NCI-H2196 treated with DMSO at 0.1 percent for 48 hours (cell line): Measurements from ENCODE around the gene EPB41L1.

Source experiments
- DNase-seq: peaks from one replicate; lab custom pipeline; 2025; ENCODE audit not compliant: unreplicated experiment; lab: John Stamatoyannopoulos, UW

The EPB41L1 gene

DNA sequence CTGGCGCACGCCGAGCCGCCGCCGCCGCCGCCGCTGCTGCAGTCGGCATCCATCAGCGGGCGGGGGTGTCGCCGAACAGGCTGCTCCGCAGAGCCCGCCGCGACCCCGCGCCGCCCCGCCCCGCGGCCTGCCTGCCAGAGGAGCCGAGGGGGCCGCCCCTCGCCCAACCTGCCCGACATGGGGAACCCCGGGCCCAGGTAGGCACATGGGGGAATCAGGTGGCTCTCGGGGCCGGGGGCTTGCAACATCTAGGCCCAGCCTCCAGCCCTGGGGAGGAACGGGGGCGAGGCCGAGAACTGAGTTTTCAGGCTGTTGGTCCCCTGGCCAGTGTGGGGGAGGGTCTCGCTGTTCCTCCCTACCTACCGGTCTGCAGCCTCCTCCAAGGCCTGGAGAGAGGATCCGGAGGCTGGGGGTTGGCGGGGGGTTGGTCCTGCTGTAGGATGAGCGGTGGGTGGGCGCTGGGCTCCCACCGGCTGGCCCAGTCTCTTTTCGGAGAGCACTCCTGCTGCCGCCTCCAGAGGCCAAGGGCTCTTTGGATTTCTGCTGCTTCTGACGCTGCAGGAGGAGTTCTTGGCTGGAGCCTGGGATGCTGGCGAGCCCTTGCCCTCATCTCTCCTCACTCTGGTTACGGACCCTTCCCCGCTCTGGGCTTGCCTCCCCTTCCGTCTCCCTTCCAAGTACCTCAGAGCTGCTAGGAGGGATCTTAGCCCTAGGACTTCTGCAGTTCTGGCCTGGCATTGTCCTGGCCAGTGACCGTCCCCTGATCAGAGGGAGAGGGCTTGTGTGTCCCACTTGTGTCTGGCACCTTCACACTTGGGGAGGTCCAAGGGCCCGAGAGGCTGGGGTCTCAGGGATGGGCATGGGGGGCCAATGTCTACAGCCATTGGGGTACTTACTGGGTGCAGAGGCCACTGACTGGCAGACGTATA lies at the start of gene EPB41L1:
Gene EPB41L1 (plus strand): TSS at position 41 of the 929 bp plus-strand sequence. CDS start 19,038 bp downstream, outside the sequence.
- no peak for DNase-seq

DNA sequence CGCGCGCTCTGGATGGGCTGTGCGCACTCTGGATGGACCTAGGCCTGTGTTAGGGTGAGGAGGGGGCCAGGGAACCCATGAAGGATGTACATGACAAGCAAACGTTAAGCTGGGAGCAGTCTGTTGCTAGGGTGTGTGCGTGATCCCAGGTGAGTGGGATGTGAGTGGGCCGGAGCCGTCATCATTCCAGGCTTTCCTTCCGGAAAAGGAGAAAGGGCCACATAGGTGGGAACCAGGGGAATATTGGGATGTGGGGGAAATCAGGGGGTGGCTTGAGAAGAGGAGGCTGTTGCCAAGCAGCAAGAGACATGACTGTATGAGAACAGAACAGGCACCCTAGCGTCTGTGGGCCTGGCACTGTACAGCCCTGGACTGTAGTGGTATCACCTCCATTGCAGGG lies 49.7 kb upstream of the EPB41L1 start:
- no peak for DNase-seq

DNA sequence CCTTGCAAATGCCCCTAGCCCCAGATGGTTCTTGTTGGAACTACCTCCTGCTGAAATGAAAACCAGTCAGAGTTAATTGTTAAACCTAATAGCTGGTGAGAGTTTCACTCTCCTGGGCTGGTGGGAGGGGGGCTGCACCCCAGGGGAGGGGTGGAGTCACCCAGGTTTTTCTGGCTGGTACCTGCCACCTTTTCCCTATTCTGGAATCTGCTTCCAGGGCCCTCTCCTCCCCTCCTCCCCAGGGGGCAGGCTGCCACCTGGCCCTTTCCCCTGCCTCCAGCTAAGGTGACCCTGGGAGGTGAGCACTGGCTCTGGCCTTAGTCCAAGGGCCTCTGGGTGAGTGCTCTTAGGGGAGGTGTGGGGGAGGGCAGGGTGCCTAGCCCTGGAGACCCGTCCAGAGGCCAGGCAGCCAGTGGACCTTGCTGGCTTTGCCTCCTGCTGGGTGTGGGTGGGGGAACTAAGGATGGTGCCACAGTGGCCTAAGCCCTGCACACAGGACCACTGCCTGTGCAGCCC lies 48.8 kb upstream of the EPB41L1 start:
- peak; percentile 57 for DNase-seq

DNA sequence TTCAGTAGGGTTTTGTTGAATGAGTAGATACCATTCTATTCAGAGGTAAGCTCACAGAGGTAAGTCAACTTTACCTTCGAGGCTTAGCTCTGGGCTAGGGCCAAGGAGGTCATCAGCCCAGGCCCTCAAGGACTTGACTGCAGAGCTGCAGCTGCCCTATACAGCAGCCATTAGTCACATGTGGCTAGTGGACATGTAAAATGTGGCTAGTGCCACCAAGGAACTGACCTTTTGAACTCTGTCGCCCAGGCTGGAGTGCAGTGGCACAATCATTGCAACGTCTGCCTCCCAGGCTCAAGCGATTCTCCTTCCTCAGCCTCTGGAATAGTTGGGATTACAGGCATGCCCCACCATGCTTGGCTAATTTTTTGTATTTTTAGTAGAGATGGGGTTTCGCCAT lies 47.9 kb upstream of the EPB41L1 start:
- DNase-seq = no peak

DNA sequence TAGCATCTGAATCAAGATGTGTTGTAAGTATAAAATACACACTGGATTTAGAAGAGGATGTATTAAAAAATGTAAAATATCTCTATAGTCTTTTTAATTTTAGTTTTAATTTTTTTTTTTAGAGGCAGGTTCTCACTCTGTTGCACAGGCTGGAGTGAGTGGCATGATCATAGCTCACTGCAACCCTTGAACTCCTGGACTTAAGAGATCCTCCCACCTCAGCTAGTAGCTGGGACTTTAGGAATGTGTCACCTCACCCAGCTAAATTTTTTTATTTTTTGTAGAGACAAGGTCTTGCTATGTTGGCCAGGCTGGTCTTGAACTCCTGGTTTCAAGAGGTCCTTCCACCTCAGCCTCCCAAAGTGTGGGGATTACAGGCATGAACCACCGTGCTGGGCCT lies 46.7 kb upstream of the EPB41L1 start:
- no peak for DNase-seq

DNA sequence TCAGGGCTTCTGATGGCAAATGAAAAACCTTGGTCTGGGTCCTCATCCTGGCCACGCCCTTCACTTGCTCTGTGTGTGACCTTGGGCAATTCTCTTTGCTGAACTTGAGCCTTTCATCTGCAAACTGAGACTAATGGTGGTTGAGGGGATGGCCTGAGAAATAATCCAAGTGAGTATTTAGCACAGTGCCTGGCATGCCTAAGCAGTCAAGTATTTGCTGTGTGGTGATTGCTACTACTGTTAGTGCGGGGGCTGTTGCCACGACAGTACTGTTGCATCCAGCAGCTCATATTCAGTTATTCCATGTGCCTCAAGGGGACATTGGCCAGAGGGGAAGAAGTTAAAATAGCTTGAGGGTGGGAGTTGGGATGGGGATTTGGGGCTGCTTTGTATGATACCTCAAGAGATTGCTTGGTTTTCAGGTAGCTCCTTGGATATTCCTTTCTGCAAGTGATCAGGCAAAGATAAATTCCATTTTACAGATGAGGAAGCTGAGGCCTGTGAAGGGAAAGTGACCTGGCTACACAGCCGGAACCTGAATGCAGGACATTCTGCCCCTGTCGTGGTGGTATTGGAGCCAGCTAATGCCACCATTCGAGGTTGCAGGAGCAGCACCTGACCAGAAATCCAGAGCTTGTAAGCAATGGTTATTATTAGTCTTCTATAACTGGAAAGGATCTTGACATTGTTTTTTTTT lies 45.1 kb upstream of the EPB41L1 start:
- DNase-seq = no peak

DNA sequence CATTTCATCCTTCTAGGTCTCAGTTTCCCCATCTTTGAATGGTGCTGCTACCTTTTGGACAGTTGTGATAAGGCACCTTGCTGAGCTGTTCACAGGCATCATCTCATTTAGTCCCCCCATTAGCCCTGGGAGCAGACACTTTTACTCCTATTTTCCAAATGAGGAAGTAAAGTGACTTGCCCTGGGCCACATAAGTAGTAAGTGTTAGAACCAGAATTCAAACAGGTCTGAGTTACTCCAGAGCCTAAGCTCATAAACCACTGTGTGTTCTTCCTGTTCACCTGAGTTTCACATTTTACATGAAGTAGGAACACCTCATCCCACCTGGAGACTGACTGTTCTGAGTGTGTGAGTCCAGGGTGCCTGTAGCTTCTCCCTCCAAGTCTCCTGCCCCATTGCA lies 43.5 kb upstream of the EPB41L1 start:
- DNase-seq = no peak

DNA sequence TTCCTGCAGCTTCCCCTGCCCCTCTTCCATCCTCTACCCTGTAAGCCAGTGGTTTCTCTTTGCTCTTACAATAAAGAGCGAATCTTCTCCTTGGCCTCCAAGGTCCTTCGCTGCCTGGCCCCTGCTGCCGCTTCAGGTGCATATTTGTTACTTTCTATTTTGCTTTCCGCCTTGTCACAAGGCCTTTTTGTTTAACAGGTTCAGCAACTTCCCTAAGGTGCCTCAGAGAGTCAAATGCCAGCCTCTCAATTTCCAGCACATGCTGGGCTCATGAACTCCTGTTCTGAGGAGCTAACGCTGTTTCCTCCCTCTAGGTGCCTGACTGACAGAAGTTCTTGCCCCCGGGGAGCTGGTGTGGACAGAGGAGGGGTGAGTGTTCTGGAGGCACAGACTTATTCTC lies 42.4 kb upstream of the EPB41L1 start:
- DNase-seq = no peak

DNA sequence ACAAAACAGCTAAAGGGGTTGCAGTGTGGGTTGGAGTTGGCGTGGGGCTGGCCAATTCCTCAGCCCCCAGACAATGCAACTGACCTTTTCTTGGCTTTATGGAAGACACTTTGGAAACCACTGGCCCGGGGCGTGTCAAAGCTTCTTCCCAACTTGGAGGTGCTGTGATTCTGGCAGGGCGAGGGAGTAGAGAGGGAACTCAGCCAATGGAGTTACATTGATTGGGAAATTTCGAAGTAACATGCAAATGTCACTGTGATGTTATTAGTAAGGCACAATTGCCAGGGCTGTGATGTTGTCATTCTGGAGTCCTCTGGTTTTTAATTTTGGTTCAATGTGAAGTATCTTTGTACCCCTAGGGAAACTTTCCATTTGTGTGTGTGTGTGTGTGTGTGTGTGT lies 41.5 kb upstream of the EPB41L1 start:
- no peak for DNase-seq

DNA sequence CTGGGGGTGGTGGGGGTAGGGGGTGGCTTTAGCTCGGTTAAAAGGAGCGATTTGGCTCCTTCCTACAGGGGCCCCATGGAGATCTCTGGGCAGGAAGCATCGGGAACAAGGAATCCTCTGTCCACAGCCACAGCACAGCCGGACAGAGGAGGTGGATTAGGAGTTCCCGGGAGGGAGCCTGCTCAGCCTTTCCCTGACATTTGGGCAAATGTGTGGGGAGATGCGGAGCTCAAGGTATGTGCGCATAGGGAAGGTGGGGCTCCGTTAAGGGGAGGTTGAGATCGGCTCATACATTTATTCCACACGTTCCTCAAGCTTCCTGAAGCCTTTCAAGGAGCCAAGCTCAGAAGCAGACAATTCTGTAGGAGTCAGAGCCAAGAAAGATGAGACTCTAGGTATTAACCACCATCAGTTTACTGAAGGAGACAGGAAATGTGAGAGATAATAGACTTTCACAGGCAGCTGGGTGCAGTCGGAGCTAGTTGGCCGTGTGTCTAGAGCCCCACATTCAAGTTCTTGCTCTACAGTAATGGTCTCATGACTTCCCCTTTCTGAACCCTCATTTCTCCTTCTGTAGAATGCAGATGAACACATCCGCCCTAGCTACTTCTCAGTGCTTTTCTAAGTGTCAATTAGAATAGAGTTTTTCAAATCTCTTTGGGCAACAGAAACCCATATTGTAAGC lies 40.8 kb upstream of the EPB41L1 start:
- DNase-seq = no peak

DNA sequence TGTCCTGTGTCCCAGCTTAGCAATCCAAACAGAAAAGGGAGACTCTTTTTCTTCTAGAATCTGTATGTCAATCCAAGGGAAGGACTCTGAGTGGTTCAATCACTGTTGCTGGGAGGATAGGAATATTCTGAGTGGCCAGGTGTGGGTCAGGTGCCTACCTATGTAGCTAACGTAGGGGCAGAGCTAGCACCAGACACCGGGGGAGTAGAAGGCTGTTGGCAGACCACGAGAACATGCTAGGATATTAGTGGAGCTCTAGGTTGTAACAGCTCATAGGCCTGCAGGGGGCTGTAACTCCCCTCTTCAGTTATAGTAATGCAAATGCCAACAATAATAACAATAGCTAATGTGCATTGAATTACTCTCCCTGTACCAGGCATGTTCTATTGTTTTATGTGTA lies 39.8 kb upstream of the EPB41L1 start:
- DNase-seq = no peak

DNA sequence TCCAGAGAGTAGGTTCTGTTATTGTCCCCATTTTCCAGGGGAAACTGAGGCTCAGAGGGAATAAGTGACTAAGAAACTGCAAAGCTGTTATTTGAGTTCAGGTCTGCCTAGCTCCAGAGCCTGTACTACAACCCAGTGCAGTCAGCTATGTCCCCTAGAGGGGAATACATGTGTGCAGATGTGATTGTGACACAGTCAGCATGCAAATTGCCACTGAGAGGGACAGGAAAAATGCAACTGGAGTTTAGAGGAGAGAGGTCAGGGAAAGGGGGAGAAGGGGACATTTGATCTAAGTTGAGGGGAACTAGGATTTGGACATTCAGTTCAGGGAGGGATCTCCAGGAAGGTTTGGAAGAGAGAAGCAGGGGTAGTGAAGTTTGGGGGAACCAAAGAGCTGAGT lies 38.6 kb upstream of the EPB41L1 start:
- no peak for DNase-seq

DNA sequence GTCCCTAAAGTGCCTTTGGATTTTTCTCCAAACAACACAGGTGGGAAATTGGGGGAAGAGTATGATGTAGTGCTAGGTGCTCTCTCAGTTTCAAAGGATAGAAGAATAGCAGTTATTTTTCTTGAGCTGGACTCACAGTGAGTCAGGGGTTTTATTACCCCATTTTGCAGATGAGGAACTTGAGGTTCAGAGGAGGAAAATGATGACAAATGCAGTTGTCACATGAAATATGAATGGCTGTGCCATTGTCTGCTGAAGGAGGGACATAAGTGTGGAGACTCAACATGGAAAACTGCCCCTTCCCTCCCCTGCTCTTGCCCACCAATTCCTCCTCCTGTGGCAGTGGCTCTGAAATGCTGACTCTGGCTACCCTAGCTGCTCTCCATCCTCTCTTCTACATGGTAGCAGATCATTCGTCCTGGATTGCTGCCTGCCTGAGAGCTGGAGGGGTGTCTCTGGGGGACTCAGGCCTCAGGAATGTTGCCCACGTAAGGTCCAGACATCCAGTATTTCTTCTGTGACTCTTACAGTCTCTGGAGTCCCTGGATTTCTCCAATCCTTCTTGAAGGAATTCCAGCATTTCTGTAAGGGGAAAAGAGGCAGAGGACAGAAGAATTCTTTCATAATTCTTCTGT lies 37.6 kb upstream of the EPB41L1 start:
- no peak for DNase-seq

DNA sequence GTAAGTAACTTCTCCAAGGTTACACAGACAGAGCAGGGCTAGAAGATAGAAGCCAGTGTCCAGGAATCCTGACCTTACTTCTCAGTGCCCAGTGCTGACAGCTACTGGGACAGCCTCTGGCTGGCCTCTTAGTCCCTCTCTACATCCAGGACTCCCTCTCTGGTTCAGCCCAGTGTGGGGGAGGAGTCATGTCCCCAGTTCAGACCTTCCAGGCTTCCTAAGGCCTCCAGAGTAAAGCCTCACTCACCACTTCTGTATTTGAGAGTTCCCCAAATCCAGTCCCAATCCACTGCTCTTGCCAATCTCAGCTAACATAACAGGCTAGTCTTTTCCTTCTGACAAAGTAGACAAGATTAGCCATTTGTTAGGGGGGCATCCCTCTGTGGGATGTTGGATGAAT lies 36.9 kb upstream of the EPB41L1 start:
- DNase-seq = no peak

DNA sequence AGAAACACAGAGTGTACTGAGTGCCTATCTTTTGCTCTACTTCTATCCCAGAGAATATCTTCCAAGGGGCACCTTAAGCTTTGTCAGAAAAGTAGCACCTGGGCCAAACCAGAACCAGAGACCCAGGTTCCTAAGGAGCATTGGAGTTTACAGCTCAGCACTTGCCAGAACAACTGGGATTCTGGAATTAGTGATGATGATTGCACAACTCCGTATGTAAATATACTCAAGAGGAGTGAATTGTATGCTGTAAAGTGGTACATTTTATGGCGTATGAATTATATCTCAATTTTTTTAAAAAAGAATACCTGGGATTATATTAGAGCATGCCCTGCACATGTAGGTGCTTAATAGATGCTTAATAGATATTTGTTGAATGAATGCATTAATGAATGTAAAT lies 36.2 kb upstream of the EPB41L1 start:
- DNase-seq = no peak

DNA sequence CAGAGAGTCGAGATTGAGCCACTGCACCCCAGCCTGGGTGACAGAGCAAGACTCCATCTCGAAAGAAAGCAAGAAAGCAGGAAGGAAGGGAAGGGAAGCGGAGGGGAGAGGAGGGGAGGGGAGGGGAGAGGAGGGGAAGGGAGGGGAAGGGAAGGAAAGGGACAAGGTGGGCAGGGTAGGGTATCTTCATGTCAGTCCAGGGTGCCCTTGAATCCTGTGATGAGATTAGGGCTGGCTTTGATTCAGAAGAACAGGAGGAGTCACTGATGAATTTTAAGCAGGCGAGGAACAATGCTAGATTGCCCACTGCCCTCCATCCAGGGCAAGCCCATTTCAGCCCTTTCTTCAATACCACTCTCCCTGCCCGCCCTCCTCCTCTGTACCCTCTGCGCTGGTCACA lies 35.0 kb upstream of the EPB41L1 start:
- DNase-seq = no peak

DNA sequence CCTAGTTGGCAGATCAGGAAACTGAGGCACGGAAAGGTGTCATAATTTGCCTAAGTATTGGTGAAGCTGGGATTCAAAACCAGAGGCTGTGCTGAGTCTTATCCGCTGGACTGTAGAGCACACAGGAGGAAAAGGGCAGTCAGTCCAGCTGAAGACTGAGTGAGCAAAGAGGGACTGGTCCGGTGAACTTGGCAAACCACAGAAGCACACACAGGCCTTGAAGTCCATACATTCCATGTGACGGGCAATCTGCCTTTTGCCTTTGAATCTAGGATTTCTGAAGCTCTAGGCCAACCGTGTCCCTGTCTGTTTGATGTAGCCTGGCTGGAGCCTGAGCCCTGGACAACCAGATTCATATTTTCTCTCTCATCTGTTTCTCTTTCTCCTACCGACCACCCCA lies 34.3 kb upstream of the EPB41L1 start:
- no peak for DNase-seq

DNA sequence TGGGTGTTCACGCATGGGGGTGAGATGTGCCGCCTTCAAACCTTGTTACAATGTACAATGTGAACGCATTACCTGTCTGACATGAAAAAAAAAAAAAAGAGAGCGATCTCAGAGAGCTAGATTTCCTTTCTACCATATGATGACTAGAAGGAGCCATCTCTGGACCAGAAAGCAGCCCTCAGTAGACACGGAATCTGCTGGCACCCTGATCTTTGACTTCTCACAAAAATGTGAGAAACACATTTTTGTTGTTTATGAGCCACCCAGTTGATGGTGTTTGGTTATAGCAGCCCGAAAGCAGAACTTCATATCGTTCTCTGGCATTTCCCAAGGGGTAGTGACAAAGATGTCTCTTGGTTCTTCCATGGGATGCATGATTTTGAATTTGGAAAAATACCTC lies 33.5 kb upstream of the EPB41L1 start:
- no peak for DNase-seq

DNA sequence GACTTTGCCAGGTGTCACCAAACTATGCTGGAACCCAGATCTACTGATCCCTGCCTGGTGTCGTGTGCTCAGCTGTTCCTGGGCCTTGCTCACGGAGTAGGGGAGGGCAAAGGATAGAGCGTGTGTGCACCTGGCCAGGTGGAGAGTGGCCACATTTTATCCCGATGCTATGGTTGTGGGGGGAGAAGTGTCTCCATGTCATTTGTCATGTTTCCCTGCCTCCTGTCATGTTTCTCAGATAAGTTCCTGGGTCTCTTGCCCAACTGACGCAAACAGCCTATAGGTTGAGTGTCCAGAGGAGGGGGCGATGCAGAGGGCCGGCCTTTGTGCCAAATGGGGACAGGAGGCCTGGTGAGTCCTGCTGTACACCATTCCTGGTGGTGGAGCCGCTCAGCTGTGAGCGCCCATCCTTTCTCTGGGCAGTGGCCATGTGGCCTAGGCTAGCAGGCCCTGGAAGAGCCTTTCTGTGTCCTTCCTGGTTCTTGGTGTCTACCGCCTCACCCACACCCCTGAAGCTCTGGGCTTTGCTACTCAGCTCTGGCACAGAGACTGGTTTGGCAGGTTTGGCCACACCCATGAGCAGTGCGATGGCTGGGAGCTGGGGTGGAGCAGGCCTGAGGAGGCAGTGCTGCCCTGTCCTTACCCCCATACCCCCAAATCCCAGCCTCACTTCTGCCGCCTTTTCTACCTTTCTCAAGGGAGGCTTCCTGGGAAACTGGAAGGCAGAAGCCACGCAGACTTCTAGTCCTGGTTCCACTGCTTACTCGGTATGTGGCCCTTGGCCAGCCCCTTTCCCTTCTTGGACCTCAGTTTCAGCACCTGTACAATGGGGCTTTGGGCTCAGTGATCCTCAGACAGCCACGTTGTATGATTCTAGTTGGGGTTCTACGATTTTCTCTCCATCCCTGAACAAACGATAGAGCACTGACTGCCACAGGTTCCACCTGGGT lies 32.3 kb upstream of the EPB41L1 start:
- peak; percentile 53 for DNase-seq

DNA sequence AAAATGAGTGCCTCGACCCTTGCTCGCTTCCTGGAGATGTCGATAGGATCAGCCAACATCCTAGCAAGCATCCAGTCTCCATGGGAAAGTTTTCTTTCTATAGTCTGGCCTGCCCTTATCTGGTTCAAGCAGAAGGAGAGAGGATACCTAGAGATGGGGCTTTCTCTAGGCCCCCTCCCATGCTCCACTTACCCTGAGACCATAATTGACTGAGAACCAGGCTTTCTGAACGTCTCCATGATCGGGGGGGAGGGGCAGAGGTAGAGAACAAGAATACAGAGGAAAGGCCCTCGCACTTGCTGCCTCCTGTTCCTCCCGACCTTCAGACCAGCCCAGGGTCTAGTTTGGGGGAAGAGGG lies 31.6 kb upstream of the EPB41L1 start:
- DNase-seq = no peak
